Measurements from ENCODE around the gene PHF13. TPM values are rescaled to one million over a fixed set of nuclear protein-coding genes. Genes with fewer than 3 reads are reported as not detected.
"Not testable (repeated sequence)": the region's sequence is repeated elsewhere in the genome, so short reads cannot be mapped to it uniquely, and the experiment has no call there.

The PHF13 gene
- total and polyA plus RNA-seq, 8 donors, result 11.1 to 24.8 (median 19.8) TPM

GRCh38 chr1:6658359-6659060 is 45.0 kb downstream of the PHF13 start:
- intact Hi-C loops (cut with DNase I), result no loop called here
- H3K9me3 ChIP-seq, result no peaks in the 10 kb centered on the region
- H3K4me1 ChIP-seq, result no peaks in the 10 kb centered on the region
- no peak for DNase-seq
- no peak for TF ChIP-seq CTCF (IDR thresholded peaks at IDR 0.05)
- H3K4me3 ChIP-seq, result no peak overlapping the region
- H3K36me3 ChIP-seq, result peaks cover 0 to 12% of the 10 kb centered on the region in 2 donors
- no peak overlapping the region for H3K27ac ChIP-seq
- H3K27me3 ChIP-seq, result no peaks in the 10 kb centered on the region
- ATAC-seq, result no peak

GRCh38 chr1:6660415-6661049 is 47.0 kb downstream of the PHF13 start:
- no peak overlapping the region for H3K27ac ChIP-seq
- peaks cover 0 to 24% of the 10 kb centered on the region in 2 donors for H3K36me3 ChIP-seq
- H3K9me3 ChIP-seq, result no peaks in the 10 kb centered on the region
- intact Hi-C loops (cut with DNase I), result no loop called here
- TF ChIP-seq CTCF (IDR thresholded peaks at IDR 0.05), result no peak
- H3K27me3 ChIP-seq, result no peaks in the 10 kb centered on the region
- no peak overlapping the region for H3K4me3 ChIP-seq
- ATAC-seq (no peak), DNase-seq (no peak)
- no peaks in the 10 kb centered on the region for H3K4me1 ChIP-seq

GRCh38 chr1:6662468-6662867 is 48.9 kb downstream of the PHF13 start:
- H3K27me3 ChIP-seq; H3K4me3 ChIP-seq; H3K27ac ChIP-seq; H3K9me3 ChIP-seq; H3K4me1 ChIP-seq; intact Hi-C loops (cut with DNase I); ATAC-seq; DNase-seq: not testable (repeated sequence)
- H3K36me3 ChIP-seq, result peaks cover 0 to 41% of the 10 kb centered on the region in 2 donors

GRCh38 chr1:6666696-6667095 is 53.2 kb downstream of the PHF13 start:
- Histone ChIP-seq H3K4me3 (no peak overlapping the region), H3K9me3 (no peaks in the 10 kb centered on the region), H3K27me3 (no peaks in the 10 kb centered on the region), H3K4me1 (no peaks in the 10 kb centered on the region), H3K27ac (no peak overlapping the region), H3K36me3 (peaks cover 0 to 51% of the 10 kb centered on the region in 2 donors)
- ATAC-seq, result no peak
- DNase-seq, result no peak
- no peak for TF ChIP-seq CTCF (IDR thresholded peaks at IDR 0.05)
- intact Hi-C loops (cut with DNase I), result no loop called here

GRCh38 chr1:6667139-6667538 is 53.6 kb downstream of the PHF13 start:
- intact Hi-C loops (cut with DNase I), result no loop called here
- Histone ChIP-seq H3K27ac (no peak overlapping the region), H3K4me1 (no peaks in the 10 kb centered on the region), H3K4me3 (no peak overlapping the region), H3K36me3 (peaks cover 0 to 51% of the 10 kb centered on the region in 2 donors), H3K9me3 (no peaks in the 10 kb centered on the region), H3K27me3 (no peaks in the 10 kb centered on the region)
- no peak for TF ChIP-seq CTCF (IDR thresholded peaks at IDR 0.05)
- no peak for DNase-seq
- ATAC-seq, result no peak
